Activated gamma-delta T cell treated with anti-CD3 and anti-CD28 coated beads, Interleukin-2, amount 50 U/mL, for 16 hours (primary cell): ENCODE data around the gene NOL7.

Experiments
- DNase-seq: peaks from one replicate; pipeline ENCODE4 v3.0.0-alpha.2; 2020; ENCODE audit warnings: low read depth

The NOL7 gene

DNA sequence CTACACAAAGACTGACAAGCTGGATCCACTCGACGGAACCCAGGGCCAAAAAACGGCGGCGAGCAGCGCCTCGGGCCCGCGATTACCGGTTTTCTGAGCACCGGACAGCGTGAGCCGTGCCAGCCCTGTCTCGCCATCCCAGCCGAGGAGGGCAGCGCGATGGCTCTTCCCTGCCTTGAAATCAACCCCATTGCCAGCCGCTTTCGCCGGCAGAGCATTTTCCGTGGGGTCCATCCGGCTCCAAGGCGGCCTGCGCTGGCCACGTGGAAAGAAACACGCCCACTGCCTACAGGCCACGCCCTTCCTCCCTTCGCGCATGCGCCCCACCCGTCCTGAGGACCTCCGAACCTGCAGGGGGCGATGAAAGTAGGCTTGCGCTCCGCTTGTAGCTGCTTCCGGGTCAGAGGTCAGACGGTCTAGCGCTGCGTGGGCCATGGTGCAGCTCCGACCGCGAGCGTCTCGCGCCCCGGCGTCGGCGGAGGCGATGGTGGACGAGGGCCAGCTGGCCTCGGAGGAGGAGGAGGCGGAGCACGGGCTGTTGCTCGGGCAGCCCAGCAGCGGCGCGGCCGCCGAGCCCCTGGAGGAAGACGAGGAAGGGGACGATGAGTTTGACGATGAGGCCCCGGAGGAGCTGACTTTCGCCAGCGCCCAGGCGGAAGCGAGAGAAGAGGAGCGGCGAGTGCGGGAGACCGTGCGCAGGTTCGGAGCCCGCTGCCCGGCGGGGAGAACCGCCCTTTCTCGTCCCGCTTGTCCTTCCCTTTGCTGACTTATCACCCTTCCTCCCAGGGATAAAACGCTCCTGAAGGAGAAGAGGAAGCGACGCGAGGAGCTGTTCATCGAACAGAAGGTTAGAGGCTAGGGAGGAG lies at the start of gene NOL7:
NOL7 (plus strand) TSS at position 410 of the 866 bp plus-strand sequence; CDS start at position 434, 24 bp downstream.
- DNase-seq = peak; percentile 98

GRCh38 chr6:13565921-13566320 lies 49.2 kb upstream of the NOL7 start:
- no peak for DNase-seq

GRCh38 chr6:13566500-13566899 lies 48.6 kb upstream of the NOL7 start:
- DNase-seq = no peak

DNA sequence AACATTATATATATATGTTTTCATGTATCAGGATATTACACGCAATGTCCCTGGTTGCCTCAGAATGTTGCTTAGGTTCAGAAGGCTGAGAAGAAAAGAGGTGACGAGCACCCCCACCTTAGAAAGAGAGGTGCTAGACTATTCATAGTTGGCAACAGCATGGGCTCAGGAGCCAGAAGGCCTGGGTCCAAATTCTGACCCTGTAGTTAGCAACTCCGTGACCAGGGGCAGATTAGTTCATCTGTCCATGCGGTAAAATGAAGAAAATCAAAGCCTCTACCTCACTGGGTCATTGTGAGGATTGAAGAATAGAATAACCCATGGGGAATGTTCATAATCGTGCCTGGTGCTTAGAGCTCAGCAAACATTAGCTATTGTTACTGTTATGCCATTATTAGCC lies 46.2 kb upstream of the NOL7 start:
- DNase-seq = no peak

- no peak for DNase-seq
These were observed 42.9 kb upstream of the NOL7 start for GRCh38 chr6:13572240-13572639.

- no peak for DNase-seq
These were observed 42.0 kb upstream of the NOL7 start for GRCh38 chr6:13572951-13573654.

- DNase-seq = no peak
These were observed 41.4 kb upstream of the NOL7 start for GRCh38 chr6:13573669-13574110.

GRCh38 chr6:13574149-13574570 lies 41.0 kb upstream of the NOL7 start:
- peak; percentile 92 for DNase-seq

DNA sequence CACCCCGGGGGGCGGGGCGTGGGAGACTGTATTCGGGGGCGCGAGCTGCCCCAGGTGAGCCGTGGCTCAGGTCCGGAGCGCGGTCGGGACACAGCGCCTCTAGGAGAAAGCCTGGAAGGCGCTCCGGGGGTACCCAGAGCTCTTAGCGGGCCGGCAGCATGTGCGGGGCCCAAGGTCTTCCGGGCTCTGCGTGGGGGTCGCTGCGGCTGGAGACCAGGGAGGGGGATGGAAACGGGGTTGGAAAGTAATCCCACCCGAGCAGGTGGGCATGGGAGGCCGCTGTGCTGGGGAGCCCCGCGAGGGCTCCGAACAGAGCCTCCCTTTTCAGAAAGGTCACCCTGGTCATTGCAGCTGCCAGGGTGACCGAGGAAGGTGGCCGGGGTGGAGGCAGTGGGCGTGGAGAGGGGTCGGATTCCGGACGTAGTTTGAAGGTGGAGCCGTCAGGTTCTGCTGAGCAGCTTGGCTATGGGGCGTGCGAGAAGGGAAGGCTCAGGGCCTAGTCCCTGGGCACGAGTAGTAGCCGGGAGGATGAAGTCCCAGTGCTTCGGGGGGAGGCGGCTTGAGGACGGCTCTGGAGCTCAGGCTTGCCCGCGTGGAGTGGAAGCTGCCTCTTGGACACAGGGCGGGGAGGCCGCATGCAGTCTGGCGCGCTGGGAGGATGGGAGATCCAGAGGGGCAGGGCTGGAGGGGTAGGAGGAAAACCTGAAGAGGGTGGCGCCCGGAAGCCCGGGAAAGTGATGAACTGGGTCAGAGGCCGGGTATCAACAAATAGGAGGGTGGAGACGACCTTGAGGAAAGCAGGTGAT lies 40.4 kb upstream of the NOL7 start, which contains the start of gene SIRT5:
SIRT5 (plus strand) TSS at position 31 of the 806 bp plus-strand sequence. CDS start 9,510 bp downstream, outside the sequence.
- DNase-seq = peak; percentile 58

DNA sequence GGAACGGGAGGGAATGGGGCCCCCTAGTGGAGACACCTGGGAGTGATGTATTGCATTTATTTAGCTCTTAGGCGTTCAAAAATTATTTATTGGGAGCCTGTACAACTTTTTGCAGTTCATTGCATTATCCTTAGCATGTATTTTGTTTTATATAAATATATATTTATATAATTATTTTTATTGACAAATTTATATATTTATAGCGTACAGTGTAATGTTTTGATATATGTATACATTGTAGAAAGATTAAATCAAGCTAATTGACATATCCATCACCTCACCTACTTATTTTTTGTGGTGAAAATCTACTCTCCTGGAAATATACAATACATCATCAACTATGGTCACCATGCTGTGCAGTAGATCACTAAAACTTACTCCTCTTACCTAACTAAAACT lies 39.8 kb upstream of the NOL7 start:
- no peak for DNase-seq

DNA sequence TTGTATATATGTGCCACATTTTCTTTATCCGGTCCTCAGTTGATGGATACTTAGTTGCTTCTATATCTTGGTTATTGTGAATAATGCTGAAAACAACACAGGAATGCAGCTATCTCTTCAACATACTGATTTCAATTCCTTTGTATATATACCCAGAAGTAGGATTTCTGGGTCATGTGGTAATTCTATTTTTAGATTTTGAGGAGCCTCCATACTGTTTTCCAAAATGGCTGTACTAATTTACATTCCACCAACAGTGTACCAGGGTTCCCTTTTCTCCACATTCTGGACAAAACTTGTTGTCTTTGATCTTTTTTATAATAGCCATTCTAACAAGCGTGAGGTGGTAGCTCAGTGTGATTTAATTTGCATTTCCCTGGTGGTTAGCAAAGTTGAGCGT lies 39.1 kb upstream of the NOL7 start:
- no peak for DNase-seq

DNA sequence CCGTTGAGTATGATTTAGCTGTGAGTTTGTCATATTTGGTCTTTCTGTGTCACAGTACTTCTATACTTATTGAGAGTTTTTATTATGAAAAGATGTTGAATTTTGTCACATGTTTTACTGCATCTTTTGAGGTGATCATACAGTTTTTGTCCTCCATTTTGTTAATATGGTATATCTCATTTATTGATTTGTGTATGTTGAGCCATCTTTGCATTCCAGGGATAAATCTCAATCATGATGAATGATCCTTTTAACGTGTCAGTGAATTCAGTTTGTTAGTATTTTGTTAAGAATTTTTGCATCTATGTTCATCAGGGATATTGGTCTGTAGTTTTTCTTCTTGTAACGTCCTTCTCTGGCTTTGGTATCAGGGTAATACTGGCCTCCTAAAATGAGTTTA lies 37.2 kb upstream of the NOL7 start:
- no peak for DNase-seq

DNA sequence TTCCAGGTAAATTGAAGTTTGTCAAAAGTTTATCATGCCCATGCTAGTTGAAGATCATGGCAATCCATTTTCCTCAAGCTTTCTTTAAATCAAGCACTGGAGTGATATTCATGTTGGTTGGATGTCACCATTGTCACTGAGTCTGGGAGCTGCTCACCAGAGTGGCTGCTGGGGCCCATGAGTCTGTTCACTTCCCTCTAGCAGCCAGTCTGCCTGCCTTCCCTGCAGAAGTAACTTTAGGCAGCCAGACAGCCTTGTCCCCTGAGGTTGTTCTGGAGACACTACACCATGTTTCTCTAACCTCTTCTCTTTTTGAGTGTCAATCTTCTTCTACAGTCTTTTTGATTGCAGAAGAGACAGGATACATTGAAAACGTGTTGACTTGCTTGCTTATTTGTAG lies 35.2 kb upstream of the NOL7 start:
- DNase-seq = no peak

DNA sequence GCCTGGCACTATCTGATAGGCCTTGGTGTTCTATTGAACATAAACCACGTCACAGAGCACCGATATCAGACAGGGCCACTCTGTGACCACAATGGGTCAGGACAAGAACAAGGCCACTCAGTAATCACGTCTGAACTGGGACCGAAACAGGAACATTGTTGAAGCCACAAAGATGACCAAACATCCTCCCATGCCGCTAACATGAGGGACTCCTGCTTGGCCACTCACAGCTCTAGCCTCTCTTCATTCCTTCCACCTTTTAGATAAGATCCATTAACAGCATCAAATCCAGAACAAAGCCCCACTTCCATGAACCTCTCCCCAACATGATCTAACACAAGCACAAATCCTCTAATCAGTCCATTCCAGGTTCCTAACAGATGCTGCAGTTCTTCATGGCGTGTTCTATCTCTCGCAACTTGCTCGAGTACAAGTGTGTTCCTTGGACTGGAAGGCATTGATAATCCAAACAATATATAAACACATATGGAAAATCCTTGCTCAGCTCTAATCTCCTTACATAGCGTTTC lies 33.4 kb upstream of the NOL7 start:
- DNase-seq = no peak

- DNase-seq = no peak
These were observed 28.3 kb upstream of the NOL7 start for GRCh38 chr6:13586603-13587542.

DNA sequence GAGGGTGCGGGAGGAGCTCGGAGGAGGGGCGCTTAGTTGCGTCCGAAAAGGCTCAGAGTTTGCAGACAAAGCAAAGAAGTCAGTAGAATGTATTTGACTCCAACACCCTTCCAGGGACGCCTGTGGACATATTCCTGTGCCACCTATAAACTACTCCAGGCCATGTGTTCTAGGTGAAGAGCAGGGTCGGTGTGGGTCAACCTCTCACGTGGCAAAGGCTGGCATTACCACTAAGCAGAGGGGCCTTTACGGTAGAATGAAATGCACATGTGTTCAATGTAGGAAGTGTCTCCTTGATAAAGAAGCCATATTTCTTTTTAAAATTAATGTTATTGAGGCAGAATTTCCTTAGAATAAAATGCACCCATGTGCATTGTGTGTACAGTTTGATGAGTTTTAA lies 25.3 kb upstream of the NOL7 start:
- no peak for DNase-seq

GRCh38 chr6:13590574-13591153 lies 24.5 kb upstream of the NOL7 start:
- DNase-seq = no peak

GRCh38 chr6:13591205-13591921 lies 23.8 kb upstream of the NOL7 start:
- DNase-seq = no peak

GRCh38 chr6:13593103-13593502 lies 22.0 kb upstream of the NOL7 start:
- no peak for DNase-seq

GRCh38 chr6:13593720-13594119 lies 21.4 kb upstream of the NOL7 start:
- DNase-seq = no peak
